Epithelial cell of esophagus (primary cell): ENCODE data around the gene SPATA25.

Source experiments
- DNase-seq: peaks from one replicate; pipeline ENCODE4 v3.0.0; 2010; ENCODE audit warnings: low read depth
- H3K4me3 ChIP-seq: 2 replicates; pipeline ENCODE4 v1.5.1; 2011; ENCODE audit warnings: mild to moderate bottlenecking, low read length, control low read depth
- CTCF ChIP-seq: IDR thresholded peaks from 2 replicates; pipeline ENCODE4 v1.5.1; 2011; ENCODE audit warnings: low read depth, mild to moderate bottlenecking, low read length, control low read depth, inconsistent platforms; ENCODE audit not compliant: insufficient read depth; ENCODE audit errors: missing control alignments

SPATA25 gene

GRCh38 chr20:45911486-45912343 is 24.3 kb upstream of the SPATA25 start, which contains the start of gene PLTP:
Gene PLTP (minus strand): TSS chr20:45912155. CDS start chr20:45911452, 703 bp downstream.
- peak; percentile 72 for DNase-seq
- no peak for TF ChIP-seq CTCF
- H3K4me3 ChIP-seq = peak within 1 kb of the TSS; percentile 71

GRCh38 chr20:45910670-45911485 is 23.5 kb upstream of the SPATA25 start:
- TF ChIP-seq CTCF = no peak
- peak overlapping the region; percentile 71 for H3K4me3 ChIP-seq
- DNase-seq = peak; percentile 99

DNA sequence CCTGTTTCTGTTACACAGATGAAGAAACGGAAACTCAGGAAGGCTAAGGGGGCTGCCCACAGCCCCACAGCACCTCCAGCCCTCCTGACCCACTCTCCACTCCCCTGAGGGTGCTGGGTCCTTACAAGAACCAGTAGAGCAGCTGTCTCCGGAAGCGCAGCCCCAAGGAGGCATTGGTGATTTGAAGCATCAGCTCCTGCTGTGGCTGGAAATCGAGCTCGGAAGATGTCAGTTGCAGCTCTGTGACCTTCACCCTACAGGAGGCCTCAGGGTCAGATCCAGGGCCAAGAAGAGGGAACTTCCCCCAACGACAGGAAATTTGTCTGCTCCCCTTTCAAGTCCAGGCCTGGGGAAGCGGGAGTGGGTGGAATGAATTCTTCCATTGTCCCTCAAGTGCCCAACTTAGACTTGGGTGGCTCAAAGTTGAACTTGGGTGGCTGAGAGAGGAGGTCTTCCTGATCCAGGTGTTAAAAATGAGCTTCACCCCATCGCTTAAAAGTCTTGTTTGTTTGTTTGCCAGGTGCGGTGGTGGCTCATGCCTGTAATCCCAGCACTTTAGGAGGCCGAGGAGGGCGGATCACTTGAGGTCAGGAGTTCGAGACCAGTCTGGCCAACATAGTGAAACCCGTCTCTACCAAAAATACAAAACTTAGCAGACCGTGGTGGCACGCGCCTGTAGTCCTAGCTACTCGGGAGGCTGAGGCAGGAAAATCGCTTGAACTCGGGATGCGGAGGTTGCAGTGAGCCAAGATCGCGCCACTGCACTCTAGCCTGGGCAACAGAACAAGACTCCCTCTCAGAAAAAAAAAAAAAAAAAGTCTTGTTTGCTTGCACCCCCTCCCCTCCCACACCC is 22.6 kb upstream of the SPATA25 start:
- no peak for TF ChIP-seq CTCF
- peak overlapping the region; percentile 10 for H3K4me3 ChIP-seq
- DNase-seq = no peak

- TF ChIP-seq CTCF = no peak
- no peak for DNase-seq
- H3K4me3 ChIP-seq = no peak overlapping the region
Measured at GRCh38 chr20:45909336-45909808, 21.9 kb upstream of the SPATA25 start.

- no peak for DNase-seq
- no peak for TF ChIP-seq CTCF
Measured at GRCh38 chr20:45908084-45908483, 20.7 kb upstream of the SPATA25 start.

DNA sequence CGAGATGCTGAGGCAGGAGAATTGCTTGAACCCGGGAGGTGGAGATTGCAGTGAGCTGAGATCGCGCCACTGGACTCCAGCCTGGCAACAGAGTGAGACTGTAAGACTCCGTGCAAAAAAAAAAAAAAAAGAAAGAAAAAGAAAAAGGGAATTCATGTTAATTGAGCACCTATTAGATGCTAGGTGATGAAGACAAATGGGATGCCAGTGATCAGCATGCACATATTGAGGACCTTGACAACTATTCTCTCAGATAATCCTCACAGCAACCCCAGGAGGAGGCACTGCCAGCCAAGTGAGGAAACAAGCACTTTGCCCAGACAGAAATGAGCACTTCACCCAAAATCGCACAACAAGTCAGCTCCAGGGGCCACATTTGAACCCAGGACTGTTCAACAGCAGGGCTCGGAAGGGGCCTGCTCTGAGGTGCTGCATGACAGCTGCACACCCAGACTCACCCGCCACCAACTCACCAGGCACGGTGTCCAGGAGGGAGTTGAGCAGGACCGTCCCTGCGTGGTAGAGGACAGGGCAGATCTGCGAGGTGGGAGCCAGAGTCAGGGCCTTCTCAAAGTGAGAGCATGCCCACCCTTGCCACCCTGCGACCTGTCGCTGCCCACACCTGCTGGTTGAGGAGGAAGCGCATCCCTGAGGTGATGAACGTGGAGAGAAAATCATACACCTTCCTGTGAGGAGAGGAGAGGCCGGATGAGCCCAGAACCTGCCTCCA is 20.0 kb upstream of the SPATA25 start:
- H3K4me3 ChIP-seq = no peak overlapping the region

More at GRCh38 chr20:45908084-45908483, 20.7 kb upstream of the SPATA25 start:
- no peak overlapping the region for H3K4me3 ChIP-seq

More for the DNA sequence above, 20.0 kb upstream of the SPATA25 start:
- no peak for DNase-seq
- TF ChIP-seq CTCF = no peak
